ENCODE measurements around the gene ADAM22.

ADAM22 gene

DNA sequence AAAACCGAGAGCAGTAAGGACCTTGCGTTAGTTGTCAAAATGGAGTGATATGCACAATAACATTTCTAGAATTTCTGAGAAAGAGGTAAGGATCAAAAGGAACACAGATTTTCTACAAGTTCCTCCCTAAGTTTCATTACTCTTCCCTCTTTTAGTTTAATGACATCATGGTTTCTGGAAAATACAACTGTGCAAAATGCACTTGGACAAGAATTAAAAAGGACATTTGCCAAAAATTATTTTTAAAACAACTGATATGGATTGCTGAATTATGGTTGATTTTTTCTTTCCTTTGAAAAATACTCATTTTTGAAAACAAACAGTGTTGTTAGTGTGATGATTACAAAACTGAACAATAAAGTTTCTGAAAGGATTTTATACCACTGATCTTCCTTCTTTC is 233.7 kb downstream of the ADAM22 start:
- DNase-seq (ENCODE audit: low spot score) = no peak

DNA sequence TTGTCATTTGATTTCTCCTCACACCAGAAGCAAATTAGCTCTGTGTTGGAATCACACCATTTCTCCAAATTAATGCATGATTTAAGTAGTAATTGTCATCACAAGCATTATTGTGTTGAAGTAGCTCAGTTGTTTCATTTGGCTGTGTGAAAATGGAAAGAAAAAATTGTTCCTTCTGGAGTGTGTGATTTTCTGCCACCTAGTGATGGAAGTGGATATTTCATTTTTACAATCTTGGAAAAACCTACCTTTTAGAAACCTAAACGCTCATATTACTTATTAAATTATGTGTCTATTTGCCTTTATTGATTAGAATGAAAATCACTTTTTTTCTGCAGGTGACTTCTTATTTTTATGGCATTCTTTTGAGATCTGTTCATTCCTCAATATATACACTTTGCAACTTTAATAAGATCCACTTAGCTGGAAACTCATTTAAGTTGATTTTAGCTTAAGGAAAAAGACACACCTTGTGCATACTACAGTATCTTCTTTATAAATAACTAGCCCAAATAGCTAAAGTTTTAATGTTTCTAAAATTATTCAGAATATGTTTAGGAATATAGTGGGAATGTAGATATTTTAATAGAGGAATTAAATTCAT is 235.8 kb downstream of the ADAM22 start:
- DNase-seq (ENCODE audit: low spot score) = peak; percentile 2

DNA sequence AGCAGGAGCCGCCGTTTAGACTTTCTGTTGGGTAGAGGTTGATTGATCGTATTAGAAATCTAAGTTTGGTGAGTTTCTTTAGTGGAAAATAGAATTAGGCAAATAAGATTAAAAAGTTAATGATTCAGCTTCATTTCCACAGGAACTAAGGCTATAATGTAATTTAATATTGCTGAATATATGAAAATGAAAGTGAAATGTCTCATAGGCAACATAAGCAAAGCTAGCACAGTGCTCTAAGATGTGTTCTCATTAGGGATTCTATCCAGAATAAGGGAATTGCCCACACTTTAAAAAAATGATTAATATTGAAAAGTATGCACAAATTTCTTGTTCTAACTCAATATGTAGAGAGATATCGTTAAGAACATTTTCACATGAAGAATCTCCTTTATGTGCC is 238.8 kb downstream of the ADAM22 start:
- DNase-seq (ENCODE audit: low spot score) = no peak

DNA sequence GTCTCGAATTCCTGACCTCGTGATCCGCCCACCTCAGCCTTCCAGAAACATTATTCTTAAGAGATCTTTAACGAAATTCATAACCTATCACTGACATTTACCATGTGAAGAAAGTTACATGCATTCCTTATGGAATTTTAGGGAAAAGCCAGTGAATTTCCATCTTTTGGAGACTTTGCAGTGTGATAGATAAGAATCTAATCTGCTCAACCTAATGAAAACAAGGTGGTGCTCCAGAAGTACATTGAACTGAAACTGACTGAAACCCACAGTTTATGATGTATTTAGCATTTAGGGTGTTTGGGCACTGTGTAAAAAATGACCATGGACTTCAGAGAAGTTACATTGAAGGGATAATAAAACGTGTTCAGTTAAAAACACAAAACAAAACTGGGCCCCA is 242.1 kb downstream of the ADAM22 start:
- no peak for DNase-seq (ENCODE audit: low spot score)

DNA sequence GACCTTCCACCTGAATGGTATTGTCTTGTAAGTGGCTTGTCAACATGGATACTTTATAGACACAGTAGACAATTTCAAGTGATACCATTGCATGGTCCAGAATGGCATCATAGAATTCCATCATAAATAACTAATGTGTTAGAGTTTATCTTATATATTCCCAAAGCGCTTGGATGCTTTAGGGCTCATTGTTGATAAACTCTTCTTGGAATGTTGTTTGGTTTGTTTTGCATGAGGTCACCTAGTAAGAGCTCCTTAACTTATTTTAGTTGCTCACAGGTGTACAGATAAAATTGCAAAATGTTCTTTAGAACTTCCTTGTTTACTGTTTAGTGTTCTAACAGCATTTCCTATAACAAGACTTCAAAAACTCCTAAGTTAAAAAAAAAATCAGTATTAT is 249.0 kb downstream of the ADAM22 start:
- DNase-seq (ENCODE audit: low spot score) = no peak

DNA sequence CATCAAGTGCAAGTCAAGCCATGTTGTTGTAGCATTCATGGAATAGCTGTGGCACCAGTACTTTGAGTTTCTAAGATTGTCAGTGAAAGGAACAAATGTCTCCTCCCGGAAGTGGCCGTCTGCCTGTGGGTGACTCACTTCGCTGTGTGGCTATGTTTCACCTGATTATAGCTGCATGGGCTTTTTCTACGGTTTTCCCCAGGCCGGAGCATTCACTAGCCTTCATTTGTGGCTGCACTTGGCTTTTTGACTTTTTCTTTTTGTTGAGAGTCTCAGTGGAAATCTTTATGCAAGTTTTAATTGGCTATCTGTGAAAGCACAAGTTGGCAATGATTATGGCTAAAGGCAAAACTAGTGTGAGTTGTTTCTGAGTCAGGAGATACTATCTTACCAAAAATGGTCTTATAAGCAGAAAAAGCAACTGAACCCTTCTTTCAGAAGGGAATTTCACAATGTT is 250.8 kb downstream of the ADAM22 start:
- DNase-seq (ENCODE audit: low spot score) = no peak

DNA sequence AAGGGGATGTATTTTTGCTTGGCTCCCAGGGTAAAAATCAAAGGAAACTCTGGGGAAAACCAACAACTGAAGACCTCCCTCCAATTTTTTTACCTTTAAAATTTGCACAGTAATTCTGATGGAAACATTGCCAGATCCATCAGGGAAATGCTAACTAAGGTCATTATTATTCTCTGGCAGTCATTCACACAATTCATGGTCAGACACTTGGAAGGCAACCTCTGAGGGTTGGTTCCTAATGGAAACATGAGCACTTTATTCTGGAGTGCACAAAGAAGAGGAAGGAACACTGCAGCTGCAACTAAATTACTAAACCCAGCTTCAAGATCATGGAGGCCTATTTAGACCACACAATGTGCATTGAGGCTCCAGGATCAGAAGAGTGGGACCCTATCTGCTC is 251.6 kb downstream of the ADAM22 start:
- DNase-seq (ENCODE audit: low spot score) = no peak

DNA sequence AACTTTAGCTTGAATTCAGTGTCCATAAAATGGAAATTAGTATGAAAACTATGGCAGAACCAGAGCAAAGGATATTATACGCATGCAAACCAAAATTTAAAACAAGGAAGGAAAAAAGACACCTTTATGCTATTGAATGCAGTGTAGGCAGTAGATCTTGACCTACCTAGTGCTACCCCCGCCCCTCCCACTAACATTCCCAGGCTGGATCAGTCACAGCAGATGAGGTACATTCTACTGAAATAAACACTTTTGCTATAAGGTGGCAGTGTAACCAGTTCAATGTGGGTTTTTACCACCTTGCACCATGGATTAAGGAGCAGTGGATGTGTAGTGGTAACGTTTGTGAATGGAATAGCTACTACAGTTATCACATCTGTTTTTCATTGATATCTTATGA is 257.9 kb downstream of the ADAM22 start:
- DNase-seq (ENCODE audit: low spot score) = no peak

DNA sequence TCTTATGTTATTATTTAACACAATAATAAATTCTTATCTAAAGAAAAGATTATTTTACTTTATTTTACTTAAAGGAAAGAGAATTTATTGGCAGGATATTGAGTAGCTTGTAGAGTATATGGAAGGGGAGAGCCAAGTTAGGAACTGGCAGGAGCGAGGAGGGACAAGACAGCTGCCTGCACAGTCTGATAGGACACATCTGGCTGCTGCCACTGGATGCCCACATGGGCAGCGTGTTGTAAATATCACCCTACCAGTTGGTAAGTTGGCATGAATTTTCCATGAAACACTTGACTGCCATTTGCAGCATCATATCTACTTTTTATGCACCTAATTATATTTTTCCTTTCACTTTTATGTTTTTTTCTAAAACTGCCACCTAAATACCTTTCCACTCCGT is 266.2 kb downstream of the ADAM22 start:
- DNase-seq (ENCODE audit: low spot score) = no peak

DNA sequence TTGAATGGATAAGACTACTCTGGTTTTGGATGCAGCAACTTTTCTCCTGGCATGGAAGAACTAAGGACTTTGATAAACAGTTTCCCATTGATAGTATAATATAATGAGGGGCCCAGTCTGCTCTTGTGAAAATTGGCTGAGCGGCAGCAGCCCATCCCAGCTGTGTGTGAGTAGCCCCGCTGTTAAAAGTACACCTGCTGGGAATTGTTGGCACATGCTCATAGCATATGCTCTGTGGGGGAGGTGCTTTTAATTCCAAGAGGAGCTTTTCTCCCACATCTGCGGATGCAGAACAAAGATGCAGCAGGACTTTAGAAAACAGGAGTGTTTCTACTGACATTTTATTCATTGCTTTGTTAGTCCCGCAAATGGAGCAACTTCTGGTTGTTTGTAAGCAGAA is 266.7 kb downstream of the ADAM22 start:
- no peak for DNase-seq (ENCODE audit: low spot score)

DNA sequence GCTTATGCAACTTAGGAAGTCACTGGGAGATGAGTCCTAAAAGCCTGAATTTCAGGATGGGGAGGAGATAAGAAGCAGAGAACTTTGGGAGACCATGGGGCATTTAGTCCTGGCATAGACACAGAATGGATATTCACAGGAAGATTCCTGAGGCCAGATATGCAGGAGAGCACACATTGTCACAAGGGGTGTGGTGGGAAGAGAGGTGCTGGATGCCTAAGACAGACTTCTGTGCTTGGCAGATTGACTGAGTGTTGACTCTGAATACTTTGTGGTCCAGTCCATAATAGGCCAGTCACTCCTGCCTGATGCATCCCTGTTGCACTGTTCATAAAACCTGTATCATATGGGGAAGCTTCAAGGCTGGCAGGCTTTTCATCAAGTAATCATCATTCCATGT is 267.3 kb downstream of the ADAM22 start:
- DNase-seq (ENCODE audit: low spot score) = no peak

DNA sequence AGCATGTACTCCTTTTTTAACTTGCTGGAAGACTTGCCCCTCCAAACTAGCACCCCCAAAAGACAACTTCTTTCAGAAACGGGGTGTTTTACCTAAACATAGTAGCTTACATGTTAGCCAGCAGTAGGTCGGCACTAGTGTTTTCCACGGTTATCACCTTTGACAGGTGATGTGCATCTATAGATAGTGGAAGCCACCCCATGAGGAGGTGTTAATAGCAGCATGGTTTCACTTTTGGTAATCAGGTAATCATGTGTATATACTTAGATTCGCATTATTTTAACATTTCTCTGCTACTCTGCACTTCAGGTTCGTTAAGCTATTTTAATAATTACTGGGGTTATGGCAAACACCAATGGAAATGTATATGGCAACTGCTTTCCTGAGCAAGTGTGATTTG is 268.2 kb downstream of the ADAM22 start:
- no peak for DNase-seq (ENCODE audit: low spot score)

DNA sequence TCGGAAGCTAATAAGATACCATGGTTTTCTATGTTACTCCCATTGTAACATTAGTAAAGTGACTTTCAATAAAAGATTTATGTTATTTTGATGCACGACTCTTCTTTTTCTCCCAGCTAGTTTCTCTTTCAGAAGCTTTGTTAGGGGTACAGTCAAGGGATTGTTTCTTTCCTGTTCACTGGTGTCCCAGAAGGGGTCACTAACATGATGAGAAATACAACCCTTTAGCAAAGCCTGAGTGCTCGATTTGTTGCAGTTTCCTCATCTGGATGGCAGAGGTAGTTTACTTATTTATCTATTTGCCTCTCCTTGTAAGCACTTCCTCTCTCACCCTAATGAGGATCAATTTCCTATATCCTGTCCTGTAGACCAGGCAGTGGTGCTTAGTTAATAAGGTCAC is 268.7 kb downstream of the ADAM22 start:
- DNase-seq (ENCODE audit: low spot score) = no peak

DNA sequence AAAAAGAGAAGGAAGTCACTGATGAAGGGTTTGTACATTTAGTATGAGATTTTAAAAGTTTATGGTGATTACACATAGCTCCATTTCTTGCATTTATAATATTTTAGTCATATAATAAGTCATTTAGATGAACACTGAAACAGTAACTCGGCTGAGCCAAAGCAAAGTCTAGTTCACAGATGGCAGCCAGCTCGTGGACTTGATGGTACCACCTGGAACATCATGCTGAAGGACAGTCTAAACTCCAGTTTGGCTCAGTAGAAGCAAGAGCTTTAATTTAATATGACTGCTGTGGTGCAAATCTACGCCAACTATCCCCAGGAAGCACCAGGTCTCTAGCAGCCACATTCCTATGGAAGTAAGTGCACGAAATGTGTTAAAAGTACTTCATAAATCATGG is 269.4 kb downstream of the ADAM22 start:
- no peak for DNase-seq (ENCODE audit: low spot score)

DNA sequence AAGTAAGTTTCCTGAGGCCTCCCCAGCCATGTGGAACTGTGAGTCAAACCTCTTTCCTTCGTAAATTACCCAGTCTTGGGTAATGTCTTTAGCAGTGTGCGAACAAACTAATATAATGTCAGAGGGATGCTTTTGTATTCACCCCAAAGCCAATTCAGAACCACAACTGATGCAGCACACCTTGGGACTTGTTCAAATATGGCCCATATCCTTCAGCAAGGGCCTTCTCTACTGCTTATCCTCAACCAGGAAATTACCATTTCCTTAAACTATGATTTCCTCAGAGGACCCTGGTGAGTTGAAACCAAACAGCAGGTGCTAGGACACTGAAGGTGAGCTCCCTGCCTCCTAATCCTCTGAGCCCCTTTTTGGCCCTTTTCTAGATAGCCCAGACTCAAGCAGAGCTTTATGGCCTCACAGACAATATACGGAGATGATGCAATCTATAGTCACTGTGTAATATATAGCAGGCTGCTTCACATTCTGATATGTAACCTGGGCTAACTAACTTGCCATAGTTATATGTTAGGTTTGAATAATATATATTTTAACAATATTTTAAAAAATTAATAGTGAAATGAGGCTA is 270.6 kb downstream of the ADAM22 start:
- no peak for DNase-seq (ENCODE audit: low spot score)

DNA sequence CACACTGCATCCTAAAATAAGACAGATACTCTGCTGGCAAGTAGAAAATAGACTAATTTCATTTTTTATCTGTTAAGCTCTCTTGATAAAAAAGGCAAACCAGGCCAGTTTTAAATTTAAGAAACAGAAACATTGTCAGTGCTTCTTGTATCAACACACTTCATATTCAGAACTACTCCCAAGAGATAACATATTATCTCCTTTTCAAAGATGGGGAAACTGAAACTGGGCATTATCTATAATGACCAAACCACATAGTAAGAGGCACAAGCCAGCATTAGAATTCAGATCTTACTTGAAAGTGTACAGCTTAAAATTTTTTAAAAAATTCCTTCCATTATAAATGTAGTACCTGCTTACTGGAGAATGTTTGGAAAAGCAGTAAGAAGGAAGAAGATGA is 271.1 kb downstream of the ADAM22 start:
- no peak for DNase-seq (ENCODE audit: low spot score)

DNA sequence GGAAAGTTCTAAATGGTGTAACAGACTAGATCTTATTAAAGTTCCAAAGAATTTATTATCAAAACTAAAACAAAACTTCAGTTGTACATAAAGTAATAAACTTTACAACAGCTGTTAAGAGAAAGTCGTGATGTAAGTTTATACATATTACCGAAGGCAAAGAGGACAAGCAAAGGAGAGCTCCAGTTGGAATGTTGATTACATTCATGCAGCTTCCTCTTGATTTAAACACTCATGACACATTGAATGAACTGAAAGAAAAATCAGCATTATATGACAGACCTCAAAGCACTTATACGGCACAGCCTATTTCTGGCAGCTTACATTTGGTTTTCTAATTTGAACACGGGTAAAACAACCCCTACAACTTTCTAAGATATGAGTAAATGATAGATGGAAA is 272.2 kb downstream of the ADAM22 start:
- DNase-seq (ENCODE audit: low spot score) = no peak

DNA sequence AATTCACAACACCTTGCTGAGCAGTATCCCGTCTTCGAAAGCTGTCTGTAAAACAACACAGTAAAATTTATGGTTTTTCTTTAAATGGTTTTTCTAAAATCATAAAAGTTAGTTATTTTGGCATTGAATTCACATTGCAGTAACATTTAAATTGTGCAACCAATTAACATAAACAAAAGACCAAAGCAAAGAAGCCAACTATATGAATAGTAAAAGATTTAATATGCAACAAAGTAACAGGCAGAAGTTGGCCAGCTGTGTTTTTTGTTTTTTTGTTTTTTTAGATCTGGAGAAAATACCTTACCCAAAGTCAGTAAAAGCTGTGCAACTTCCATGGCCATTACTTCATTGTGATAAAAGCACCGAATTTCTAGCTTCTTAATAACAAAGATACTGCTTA is 274.5 kb downstream of the ADAM22 start:
- no peak for DNase-seq (ENCODE audit: low spot score)

DNA sequence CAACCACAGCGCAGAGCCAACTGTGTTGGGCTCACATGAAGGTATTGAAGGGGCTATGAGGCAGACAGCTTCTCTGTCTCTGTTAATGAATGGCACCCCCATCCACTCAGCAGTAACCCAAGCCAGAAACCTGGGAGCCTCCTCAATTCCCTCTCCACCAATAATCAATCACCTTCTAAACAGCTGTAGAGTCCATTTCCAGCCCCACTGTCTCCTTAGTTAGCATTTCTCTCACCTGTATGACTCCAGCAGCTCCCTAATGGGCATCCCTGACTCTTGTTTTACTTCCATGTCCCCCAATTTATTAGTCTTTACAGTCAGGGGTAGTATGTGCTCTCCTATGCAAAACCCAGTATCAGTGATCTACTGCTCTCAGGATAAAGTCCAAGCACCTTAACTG is 278.9 kb downstream of the ADAM22 start:
- no peak for DNase-seq (ENCODE audit: low spot score)

DNA sequence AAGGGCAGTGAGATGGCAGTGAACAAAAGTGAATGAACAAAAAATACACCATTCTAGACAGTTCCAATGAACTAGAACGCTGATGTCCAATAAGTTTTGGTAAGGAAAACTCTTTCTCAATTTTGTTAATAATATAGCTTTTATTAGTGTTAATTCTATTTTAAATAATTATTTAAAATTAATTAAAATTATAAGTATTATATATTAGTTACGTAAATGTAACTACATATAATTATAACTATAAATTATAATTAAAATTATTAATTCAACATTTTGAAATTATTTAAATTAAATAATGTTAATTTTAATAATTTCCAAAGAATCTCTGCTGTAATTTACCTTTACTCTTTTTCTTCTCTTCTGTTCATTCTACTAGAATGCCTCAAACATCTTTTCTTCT is 280.4 kb downstream of the ADAM22 start:
- no peak for DNase-seq (ENCODE audit: low spot score)

DNA sequence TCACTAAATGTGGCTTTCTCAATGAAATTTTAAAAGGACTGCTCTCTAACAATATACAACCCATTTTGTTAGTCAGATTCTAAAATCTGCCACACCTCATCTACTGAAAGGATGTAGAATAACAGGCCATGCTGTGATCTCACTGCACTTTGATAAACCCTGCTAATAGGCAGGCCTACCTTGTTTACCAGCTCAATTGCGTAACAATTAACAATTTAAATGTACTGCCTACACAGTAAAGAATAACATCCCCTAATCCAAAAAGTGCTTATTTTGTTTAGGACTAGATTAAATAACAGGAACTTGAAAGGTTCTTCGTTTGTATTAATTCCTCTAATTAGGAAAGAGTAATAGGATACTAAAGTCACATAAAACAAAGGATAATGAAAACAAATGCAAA is 281.2 kb downstream of the ADAM22 start:
- DNase-seq (ENCODE audit: low spot score) = no peak

DNA sequence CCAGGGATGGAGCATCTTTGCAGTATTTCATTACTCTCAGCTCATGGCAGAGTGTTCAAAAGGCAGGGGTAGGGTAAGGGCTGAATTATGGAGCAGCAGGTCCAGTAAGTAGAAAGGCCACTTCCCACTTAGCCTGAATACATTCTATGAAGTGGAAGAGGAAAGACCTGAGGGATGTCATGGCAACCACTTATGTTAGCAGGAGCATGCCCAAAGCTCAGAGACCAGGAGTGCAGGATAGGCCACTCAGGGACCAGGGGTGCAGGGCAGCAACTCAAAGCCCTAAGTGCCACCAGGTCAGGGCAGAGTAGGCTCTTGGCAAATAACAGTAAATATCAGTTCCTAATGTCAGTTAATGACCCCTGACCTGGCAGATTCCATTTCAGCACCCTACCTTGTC is 282.2 kb downstream of the ADAM22 start:
- DNase-seq (ENCODE audit: low spot score) = no peak

DNA sequence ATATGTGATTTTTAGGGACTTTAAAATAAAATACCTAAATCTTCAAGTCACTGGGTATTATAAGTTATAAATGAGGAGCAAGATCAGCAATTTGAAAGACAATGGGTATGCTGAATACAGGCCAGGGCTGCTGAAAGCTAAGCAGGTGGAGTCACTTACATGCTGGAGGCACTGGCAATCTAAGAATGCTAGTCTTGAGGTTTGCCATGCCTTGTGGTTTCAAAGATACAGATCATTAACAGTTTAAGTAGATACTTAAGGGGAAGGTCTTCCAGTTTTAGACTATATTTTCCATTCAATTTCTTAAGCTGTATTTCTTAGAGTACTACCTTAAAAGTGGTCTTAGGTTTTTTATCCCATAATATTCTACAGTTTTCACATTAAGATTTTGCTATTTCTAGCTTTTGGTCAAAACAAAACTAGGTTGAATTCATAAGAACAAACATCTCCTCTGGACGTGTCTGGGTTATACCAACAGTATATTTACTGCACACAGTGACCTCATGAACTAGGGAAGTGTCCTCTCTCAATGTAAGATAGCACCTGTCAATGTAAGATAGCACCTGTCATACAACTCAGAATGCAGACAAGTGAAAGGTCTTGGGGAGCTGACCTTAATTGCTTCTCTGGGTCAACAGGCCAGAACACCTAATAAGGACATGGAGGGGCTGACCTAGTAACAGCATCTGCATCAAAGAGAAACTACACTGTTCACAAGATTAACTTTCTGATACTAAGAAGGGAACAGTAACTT is 283.8 kb downstream of the ADAM22 start:
- DNase-seq (ENCODE audit: low spot score) = peak; percentile 45

DNA sequence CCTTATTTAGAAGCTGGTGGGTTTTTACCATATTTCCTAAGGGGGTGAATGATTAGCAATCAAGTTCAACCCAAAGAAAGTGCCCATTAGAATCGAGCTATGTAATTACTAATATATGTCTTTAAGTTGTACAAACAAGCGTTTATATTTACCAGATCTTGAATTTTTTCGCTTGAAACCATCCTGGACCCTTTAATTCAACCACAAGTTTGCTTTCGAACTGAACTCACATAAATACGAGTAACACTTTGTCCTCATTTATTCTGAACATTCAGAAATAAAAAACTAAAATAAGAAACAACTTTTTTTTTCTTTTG is 284.3 kb downstream of the ADAM22 start:
- DNase-seq (ENCODE audit: low spot score) = no peak
